Mononuclear cell (primary cell): Measurements from ENCODE around the gene PEX6. TPM values are rescaled to one million over a fixed set of nuclear protein-coding genes. Genes with fewer than 3 reads are reported as not detected.

Experiments used
- total RNA-seq: library from RNA; depleted of rRNA; stranded (reverse); fragments of >200 nt; gene quantifications from one replicate; pipeline ENCODE4 v1.2.3, GENCODE V29; 2012

PEX6 gene
- total RNA-seq, 1 donor = 10.0 TPM

Other genes starting within 250 kb of the PEX6 start
- gene TBCC, start 233.1 kb downstream of the PEX6 start, total RNA-seq = 111 TPM
- 13.0 TPM for gene BICRAL, start 197.1 kb downstream of the PEX6 start, total RNA-seq
- gene RPL7L1, start 99.6 kb downstream of the PEX6 start, total RNA-seq = 64.2 TPM
- gene PTCRA, start 63.1 kb downstream of the PEX6 start, total RNA-seq = 6.9 TPM
- 77.1 TPM for gene CNPY3, start 49.7 kb downstream of the PEX6 start, total RNA-seq
- 0.63 TPM for gene GNMT, start 18.4 kb downstream of the PEX6 start, total RNA-seq
- gene PPP2R5D, start 5.4 kb upstream of the PEX6 start, total RNA-seq = 15.2 TPM
- gene MEA1, start 34.8 kb upstream of the PEX6 start, total RNA-seq = 17.7 TPM
- gene KLHDC3, start 35.1 kb upstream of the PEX6 start, total RNA-seq = 30.2 TPM
- 31.1 TPM for gene RRP36, start 42.4 kb upstream of the PEX6 start, total RNA-seq
- 2.7 TPM for gene CUL7, start 74.7 kb upstream of the PEX6 start, total RNA-seq
- gene MRPL2, start 80.3 kb upstream of the PEX6 start, total RNA-seq = 5.7 TPM
- gene KLC4, start 80.5 kb upstream of the PEX6 start, total RNA-seq = 9.6 TPM
- 1.8 TPM for gene PTK7, start 97.1 kb upstream of the PEX6 start, total RNA-seq
- gene SRF, start 192.1 kb upstream of the PEX6 start, total RNA-seq = 17.0 TPM
- gene CUL9, start 203.0 kb upstream of the PEX6 start, total RNA-seq = 24.2 TPM